GM12874 (cell line): ENCODE measurements around the gene INS.

Experiments used
- CTCF ChIP-seq: IDR thresholded peaks from 2 replicates; pipeline ENCODE4 v1.5.1; 2011; ENCODE audit warnings: low read depth, mild to moderate bottlenecking, control low read depth, low read length, moderate library complexity; ENCODE audit not compliant: insufficient read depth

Gene INS

DNA sequence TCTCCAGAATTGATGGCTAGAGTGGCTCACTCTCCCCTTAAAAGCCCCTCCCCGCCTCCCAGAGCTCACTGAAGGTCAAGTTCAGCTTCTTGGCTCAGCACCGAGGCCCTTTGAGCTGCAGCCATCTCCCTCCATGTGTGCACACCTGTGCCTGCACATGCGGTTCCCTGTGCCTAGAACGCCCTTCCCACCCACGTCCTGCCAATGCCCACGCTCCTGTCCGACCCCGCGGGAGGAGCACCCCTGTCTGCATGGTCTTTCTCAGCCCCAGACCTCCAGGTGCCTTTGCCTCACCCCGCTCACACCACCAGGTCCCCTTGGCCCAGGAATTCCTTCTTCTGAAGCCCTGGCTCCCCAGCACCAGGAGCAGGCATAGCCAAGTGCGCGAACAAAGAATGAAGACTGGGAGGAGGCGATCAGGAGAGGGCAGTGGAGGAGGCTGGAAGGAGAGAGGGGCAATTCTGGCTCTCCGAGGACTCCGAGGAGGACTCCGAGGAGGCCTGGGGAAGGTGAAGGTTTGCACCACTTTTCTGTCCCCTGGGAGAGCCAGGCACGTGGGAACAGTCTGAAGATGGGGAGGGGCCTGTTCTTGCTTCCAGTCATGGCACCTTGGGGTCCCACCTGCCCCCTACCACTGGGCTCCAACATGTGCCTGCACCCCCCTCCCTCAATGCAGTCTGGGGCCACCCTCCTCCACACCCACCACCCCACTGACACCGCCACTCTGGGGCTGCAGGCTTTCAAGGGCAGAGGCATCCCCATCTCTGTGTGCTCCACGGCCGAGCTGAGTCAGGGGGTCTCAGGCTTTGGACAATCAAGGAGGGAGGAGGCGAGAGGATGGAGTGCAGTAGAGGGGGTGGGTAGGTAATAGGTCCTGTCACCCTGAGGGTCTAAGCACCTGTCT, 39.5 kb downstream of the INS start:
- no peak for TF ChIP-seq CTCF

DNA sequence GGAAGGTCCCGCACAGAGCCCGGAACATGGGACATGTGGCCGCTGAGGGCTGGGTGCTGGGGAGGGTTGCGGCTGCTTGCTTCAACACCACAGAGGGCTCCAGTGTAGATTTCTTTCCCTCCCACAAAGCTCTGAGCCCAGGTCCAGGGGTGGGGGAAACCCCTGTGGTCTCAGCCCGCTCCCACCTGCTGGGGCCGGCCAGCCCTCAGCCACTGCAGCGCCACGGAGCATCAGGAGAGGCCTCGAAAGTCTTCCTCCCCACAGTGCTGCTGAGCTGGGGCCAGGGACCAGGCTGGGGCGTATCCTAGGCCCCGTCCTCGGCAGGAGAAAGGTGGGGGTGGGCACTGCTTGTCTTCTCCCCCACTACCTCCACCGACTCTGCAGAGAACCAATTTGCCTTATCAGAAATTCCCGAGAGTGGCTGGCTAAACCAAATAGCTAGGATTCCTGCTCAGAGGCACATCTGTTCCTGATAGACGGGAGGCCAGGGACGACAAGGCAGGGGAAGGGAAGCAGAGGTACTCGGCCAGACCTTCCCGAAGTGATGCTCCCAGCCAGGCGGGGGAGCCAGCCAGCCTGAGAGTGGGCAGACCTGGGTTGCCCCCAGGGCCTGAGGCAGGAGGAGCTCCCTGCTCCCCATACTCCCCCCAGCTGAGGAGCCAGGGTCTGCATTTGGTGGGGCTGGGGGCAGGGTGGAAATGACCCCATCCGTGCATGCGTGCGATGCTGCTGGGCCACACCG, 40.5 kb downstream of the INS start:
- TF ChIP-seq CTCF = no peak

DNA sequence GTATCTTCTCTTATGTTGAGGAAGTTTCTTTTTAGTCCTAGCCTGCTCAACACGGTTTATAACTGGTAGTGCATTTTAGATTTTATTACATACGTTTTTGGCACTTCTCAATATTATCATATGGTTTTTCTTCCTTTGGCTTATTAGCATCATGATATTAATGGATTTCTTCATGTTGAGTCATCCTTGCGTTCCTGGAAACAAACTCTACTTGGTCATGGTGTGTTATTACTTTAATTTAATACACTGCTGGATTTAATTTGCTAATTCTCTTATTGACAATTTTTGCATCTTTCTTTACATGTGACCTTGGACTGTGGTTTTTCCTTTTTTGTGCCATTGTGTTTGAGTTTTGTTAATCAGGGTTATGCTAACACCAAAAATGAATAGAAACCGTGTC, 42.3 kb downstream of the INS start:
- TF ChIP-seq CTCF = no peak

GRCh38 chr11:2116680-2117079, 44.3 kb downstream of the INS start:
- TF ChIP-seq CTCF = no peak

DNA sequence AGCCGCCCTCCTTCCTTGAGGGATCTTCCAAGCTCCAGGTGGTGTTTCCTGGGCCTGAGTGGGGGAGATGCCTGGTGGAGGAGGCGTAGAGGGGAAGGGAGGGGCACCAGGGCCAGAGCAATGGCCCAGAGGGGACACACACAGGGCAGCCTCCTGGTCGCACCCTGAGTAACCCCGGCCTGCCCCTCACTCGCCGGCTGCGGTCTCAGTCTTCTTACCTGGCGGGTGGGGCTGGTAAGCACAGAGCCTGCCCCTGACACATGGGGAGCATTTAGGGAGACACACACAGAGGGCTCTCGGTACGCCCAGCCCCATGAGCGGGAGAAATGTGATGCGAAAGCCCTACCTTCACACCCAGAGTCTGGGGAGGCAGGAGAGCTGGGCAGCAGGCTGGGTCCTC, 45.7 kb downstream of the INS start:
- no peak for TF ChIP-seq CTCF

DNA sequence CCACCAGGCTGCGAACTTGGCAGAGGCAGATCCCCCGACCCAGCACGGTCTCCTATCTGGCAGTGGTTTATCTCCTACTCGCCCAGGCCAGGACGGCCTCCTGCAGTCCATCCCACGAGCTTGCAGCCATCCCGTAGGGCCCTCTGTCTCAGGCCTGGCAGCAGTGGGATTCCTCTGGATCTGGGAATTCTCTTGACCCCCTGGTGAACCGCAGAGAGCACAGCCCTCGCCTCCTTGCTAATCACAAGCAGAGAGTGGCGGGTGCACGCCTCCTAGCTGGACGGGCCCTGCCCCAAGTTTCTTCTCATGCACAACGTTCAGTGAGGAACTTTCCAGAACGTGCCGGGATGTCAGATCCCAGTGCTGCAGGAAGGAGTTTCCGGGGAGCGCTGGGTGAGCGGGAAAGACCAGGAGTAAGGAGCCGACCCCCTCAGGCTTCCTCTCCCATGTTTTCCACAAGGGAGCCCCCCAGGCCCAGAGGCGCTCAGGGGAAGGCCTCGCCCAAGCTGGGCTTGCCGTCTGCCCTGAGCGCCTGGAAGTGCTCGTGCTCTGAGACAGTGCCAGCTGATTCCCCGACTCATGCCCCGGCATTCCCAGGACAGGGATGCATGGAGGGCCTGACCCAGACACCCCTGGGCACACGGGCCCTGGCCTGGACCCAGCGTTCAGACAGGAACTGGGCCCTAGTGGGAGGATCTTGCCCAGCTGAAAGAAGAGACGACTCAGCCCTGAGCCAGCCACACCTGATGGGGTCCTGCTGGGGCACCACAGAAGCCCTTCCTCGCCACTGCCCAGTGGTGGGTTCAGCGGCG, 46.4 kb downstream of the INS start:
- no peak for TF ChIP-seq CTCF

GRCh38 chr11:2113776-2114175, 47.2 kb downstream of the INS start:
- TF ChIP-seq CTCF = no peak
